Type B pancreatic cell (in vitro differentiated cells): ENCODE results near the gene KCNG2. TPM values are rescaled to one million over a fixed set of nuclear protein-coding genes. Genes with fewer than 3 reads are reported as not detected.
A peak's percentile ranks its signal among the peaks of the same experiment; 100 is the strongest.

ENCODE experiments used
- DNase-seq: peaks from one replicate; pipeline ENCODE4 v3.0.0; 2021; ENCODE audit warnings: mixed read lengths; ENCODE audit not compliant: unreplicated experiment; ENCODE audit errors: extremely low spot score
- H3K27ac Mint-ChIP-seq: 2 replicates; pipeline ENCODE4 v1.8.0; 2021; ENCODE audit warnings: mild to moderate bottlenecking, mixed read lengths
- H3K27me3 Mint-ChIP-seq: 2 replicates; pipeline ENCODE4 v1.8.0; 2021; ENCODE audit warnings: mixed read lengths
- H3K36me3 Mint-ChIP-seq: 2 replicates; pipeline ENCODE4 v1.8.0; 2021; ENCODE audit warnings: mixed read lengths
- H3K4me1 Mint-ChIP-seq: one replicate; pipeline ENCODE4 v1.8.0; 2021; ENCODE audit warnings: mixed read lengths; ENCODE audit not compliant: unreplicated experiment
- H3K4me3 Mint-ChIP-seq: 2 replicates; pipeline ENCODE4 v1.8.0; 2021; ENCODE audit warnings: mild to moderate bottlenecking, mixed read lengths
- H3K9me3 Mint-ChIP-seq: 2 replicates; pipeline ENCODE4 v1.8.0; 2021; ENCODE audit warnings: mixed read lengths
- CTCF ChIP-seq: fragments of 200-600 bp; sonication (generic); conservative IDR thresholded peaks from 2 replicates; pipeline ENCODE4 v1.5.0; 2021; ENCODE audit warnings: antibody characterized with exemption, mild to moderate bottlenecking
- total RNA-seq: library from RNA; stranded (reverse); gene quantifications from 2 replicates; pipeline ENCODE4 v1.2.1, GENCODE V29; 2021; ENCODE audit warnings: low replicate concordance

KCNG2 gene
- total RNA-seq, 1 donor from 2014 or later = 0.29 TPM

GRCh38 chr18:79942211-79942610 is 144.5 kb downstream of the KCNG2 start:
- H3K27ac Mint-ChIP-seq = no peak overlapping the region
- peaks cover 19% of the 10 kb centered on the region for H3K4me1 Mint-ChIP-seq
- H3K9me3 Mint-ChIP-seq = no peaks in the 10 kb centered on the region
- H3K4me3 Mint-ChIP-seq = no peak overlapping the region
- DNase-seq = peak; percentile 37
- no peaks in the 10 kb centered on the region for H3K27me3 Mint-ChIP-seq
- no peak for TF ChIP-seq CTCF
- peaks cover 32% of the 10 kb centered on the region for H3K36me3 Mint-ChIP-seq

DNA sequence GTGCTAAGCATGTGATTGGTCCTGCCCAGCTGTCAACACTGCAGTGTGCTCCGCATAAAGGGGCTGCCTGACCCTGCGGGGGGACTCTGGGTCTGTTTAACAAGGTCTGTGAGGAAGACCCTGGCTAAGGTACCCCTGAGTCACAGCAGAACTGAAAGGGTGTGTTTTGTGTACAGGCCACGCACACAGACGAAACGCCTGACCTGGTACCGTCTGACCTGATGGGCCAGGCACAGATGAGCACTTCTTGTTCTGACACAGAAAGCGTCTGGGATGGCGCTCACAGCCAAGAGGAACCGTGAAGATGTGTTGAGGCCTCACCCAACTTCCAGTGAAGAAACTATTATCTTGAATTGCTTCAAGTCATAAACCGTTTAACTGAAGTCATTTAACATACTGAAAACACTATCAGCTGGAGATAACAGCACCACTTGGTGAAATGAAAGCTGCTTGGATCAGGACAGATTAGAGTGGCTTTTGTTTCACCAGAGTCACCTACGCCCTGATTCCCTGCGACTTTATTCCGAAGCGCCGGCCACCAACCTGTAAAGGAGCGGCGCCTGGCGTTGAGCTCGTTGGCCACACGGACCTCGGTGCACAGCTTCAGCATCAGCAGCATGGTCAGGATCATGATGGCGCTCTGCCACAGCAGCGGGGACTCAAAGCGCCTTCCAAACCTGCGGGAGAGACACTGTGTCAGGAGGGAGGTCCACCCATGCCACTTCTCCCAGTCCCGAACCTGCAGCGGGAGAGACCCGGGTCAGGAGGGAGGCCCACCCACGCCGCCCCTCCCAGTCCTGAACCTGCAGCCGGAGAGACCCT is 145.3 kb downstream of the KCNG2 start:
- TF ChIP-seq CTCF = no peak
- Mint-ChIP-seq H3K4me3 (no peak overlapping the region), H3K36me3 (peaks cover 27% of the 10 kb centered on the region), H3K27me3 (no peaks in the 10 kb centered on the region), H3K27ac (no peak overlapping the region), H3K9me3 (no peaks in the 10 kb centered on the region), H3K4me1 (peaks cover 20% of the 10 kb centered on the region)
- peak; percentile 58 for DNase-seq

DNA sequence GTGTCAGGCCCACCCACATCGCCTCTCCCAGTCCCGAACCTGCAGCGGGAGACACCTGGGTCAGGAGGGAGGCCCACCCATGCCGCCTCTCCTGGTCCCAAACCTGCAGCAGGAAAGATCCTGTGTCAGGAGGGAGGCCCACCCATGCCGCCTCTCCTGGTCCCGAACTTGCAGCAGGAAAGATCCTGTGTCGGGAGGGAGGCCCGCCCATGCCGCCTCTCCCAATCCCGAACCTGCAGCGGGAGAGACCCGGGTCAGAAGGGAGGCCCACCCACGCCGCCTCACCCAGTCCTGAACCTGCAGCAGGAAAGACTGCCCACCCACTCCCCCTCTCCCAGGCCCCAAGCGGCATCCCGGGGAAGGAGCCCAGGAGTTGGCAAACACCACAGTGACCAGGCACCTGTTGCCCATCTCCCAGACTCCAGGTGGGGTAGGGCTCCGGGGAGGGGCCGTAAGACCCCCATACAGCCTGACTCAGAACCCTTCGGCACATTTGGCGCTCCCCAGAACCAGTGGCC is 145.9 kb downstream of the KCNG2 start:
- TF ChIP-seq CTCF = no peak
- H3K36me3 Mint-ChIP-seq = peaks cover 24% of the 10 kb centered on the region
- DNase-seq = peak; percentile 64
- H3K4me1 Mint-ChIP-seq = peaks cover 21% of the 10 kb centered on the region
- H3K9me3 Mint-ChIP-seq = no peaks in the 10 kb centered on the region
- H3K4me3 Mint-ChIP-seq = no peak overlapping the region
- H3K27me3 Mint-ChIP-seq = no peaks in the 10 kb centered on the region
- no peak overlapping the region for H3K27ac Mint-ChIP-seq

DNA sequence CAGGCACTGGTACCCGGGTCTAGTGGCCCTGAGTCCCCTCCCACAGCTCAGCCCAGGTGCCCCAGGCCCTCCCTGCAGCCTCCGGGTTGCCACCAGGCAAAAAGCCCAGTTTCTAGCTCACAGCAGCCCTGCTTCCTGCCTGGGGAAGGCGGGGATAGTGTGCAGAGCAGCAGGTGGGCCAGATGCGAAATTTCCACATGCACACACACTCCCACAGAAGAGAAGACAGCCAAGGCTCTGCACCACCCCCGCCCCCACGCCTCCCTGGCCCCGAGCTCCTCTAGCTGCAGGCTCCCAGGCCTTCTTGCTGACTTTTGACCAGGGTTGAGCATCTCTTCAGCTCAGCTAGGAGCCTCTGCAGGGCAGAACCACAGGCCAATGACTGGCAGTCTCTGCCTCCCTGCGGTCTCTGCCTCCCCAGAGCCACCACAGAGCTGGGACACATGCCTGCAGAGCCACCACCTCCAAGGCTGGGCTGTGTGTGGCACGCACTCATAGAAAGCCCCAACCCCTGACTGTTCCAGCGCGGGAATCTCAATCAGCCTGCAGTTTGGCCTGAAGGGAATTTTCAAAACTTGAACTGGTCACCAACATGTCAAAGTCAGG is 146.5 kb downstream of the KCNG2 start:
- no peaks in the 10 kb centered on the region for H3K27me3 Mint-ChIP-seq

DNA sequence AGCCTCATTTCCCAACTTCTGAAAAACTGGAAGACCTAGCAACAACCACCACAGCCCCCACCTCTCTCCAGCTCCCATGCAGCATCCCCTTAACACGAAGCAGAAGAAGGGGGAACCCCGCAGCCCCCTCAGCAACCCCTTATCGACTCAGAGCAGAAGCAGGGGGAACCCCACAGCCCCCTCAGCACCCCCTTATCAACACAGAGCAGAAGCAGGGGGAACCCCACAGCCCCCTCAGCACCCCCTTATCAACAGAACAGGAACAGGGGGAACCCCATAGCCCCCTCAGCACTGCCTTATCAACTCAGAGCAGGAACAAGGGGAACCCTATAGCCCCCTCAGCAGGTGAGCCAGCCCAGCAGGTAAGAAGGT is 147.0 kb downstream of the KCNG2 start:
- Mint-ChIP-seq H3K9me3 (no peaks in the 10 kb centered on the region), H3K4me1 (peaks cover 25% of the 10 kb centered on the region), H3K27me3 (no peaks in the 10 kb centered on the region), H3K36me3 (peaks cover 15% of the 10 kb centered on the region), H3K4me3 (no peak overlapping the region), H3K27ac (no peak overlapping the region)
- TF ChIP-seq CTCF = no peak
- peak; percentile 49 for DNase-seq

More for the DNA sequence above, 146.5 kb downstream of the KCNG2 start:
- no peak for DNase-seq
- Mint-ChIP-seq H3K9me3 (no peaks in the 10 kb centered on the region), H3K4me1 (peaks cover 23% of the 10 kb centered on the region), H3K27ac (no peak overlapping the region), H3K36me3 (peaks cover 20% of the 10 kb centered on the region), H3K4me3 (no peak overlapping the region)
- no peak for TF ChIP-seq CTCF
